Measurements from ENCODE around the gene ETV6.

Gene ETV6

DNA sequence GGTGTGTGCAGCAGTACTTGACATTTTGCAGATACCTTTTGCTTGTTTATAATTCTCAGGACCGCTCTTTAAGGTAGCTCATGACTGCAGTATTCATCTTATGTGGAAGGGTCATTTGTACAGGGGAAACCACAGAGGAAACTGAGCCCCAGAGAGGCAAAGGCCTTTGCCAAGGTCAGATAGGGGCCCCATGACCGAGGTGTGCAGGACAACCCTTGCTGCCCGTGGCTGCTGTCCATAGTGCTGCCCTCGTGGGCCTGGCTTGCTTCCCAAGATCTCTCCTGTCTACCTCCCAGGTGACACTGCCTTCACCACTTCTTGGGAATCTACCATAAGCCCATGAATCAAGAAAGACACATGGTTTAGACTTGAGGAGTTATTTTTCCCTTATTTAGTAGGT is 222.6 kb downstream of the ETV6 start:
- peaks cover under 1% of the 10 kb centered on the region for H3K9me3 Mint-ChIP-seq

DNA sequence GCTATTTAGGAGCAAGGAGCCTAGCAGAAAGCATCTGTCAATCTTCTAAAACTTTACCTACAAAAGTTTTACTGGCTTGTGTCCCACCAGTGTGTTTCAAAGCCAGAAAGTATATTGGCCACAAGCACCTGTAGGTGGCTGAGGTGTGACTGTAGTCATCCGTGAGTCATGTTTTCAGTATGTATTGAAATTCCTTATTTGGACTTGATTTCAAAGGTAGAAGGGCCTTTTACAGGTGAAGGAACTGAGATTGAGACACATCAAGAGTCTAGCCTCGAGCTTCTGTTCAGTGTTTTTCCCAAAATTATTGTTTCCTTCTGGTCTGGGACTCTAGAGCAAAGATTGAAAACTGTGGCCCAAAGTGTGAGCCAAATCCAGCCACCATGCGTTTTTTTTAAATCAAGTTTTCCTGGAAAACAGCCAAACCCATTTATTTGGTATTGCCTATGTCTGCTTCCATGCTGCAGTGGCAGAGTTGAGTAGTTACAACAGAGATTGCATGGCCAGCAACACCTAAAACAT is 226.0 kb downstream of the ETV6 start:
- H3K36me3 Mint-ChIP-seq, result peaks cover 68% of the 10 kb centered on the region
- DNase-seq, result no peak
- peaks cover 32% of the 10 kb centered on the region for H3K4me1 Mint-ChIP-seq
- no peak overlapping the region for H3K27ac Mint-ChIP-seq
- H3K4me3 Mint-ChIP-seq, result no peak overlapping the region
- H3K27me3 Mint-ChIP-seq, result no peaks in the 10 kb centered on the region
- CTCF ChIA-PET, result interaction anchor here (1.0 kb wide), 1 partner anchor 19 kb away, joined by 3 read pairs; no protein-coding TSS in a partner anchor
- H3K9me3 Mint-ChIP-seq, result no peaks in the 10 kb centered on the region

More for the DNA sequence above, 222.6 kb downstream of the ETV6 start:
- H3K27ac Mint-ChIP-seq, result no peak overlapping the region
- H3K4me3 Mint-ChIP-seq, result no peak overlapping the region
- CTCF ChIA-PET, result interaction anchor here (0.6 kb wide), 1 partner anchor 84 kb away, joined by 3 read pairs; no protein-coding TSS in a partner anchor
- H3K4me1 Mint-ChIP-seq, result peaks cover 27% of the 10 kb centered on the region
- no peak for DNase-seq
- no peaks in the 10 kb centered on the region for H3K27me3 Mint-ChIP-seq
- peaks cover 68% of the 10 kb centered on the region for H3K36me3 Mint-ChIP-seq

- CTCF ChIA-PET, result interaction anchor here (1.0 kb wide), 1 partner anchor 20 kb away, joined by 3 read pairs; no protein-coding TSS in a partner anchor
- H3K9me3 Mint-ChIP-seq, result no peaks in the 10 kb centered on the region
- no peaks in the 10 kb centered on the region for H3K27me3 Mint-ChIP-seq
- peaks cover 32% of the 10 kb centered on the region for H3K4me1 Mint-ChIP-seq
- H3K27ac Mint-ChIP-seq, result peak overlapping the region; percentile 67
- H3K4me3 Mint-ChIP-seq, result no peak overlapping the region
- peaks cover 71% of the 10 kb centered on the region for H3K36me3 Mint-ChIP-seq
- no peak for DNase-seq
Measured at GRCh38 chr12:11876307-11876706, 226.8 kb downstream of the ETV6 start.

DNA sequence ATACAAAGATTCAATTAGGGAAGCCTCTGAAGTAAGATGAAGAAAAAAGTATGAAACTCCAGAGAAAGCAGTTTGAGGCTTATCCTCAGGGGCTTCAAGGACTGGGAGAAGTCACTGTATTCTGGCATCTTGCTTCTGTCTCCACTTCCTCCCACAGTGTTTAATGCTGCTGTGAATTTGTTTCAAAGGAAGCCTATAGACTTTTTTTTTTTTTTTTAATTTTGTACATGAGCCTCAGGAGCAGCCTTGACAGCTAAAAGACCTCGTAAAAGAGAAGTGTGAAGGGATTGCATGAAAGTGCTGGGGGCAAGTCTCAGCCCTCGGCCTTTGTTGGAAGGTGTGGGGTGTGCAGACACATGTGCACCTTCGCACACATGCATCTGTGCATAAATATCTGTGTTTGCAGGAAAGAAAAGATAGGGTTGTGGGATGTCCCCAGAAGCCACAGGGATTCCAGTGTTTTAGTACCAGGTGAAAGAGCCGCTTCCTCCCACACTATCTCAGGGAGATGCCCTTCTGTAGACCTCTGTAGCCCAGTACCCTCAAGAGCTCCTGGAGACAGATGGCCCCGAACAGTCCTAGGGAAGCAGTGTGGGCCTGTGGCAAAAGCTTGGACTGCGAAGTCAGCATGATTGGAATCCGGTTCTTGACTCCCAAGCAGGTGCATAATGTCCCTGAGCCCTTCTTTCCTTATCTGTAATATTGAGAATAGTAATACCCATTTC is 227.8 kb downstream of the ETV6 start:
- Mint-ChIP-seq H3K36me3 (peaks cover 63% of the 10 kb centered on the region), H3K9me3 (no peaks in the 10 kb centered on the region), H3K27ac (no peak overlapping the region), H3K4me3 (no peak overlapping the region), H3K27me3 (no peaks in the 10 kb centered on the region), H3K4me1 (peaks cover 32% of the 10 kb centered on the region)
- CTCF ChIA-PET, result interaction anchor here (0.6 to 1.4 kb wide), 2 partner anchors 132 to 195 kb away, joined by 3 read pairs; no protein-coding TSS in a partner anchor
- no peak for DNase-seq

DNA sequence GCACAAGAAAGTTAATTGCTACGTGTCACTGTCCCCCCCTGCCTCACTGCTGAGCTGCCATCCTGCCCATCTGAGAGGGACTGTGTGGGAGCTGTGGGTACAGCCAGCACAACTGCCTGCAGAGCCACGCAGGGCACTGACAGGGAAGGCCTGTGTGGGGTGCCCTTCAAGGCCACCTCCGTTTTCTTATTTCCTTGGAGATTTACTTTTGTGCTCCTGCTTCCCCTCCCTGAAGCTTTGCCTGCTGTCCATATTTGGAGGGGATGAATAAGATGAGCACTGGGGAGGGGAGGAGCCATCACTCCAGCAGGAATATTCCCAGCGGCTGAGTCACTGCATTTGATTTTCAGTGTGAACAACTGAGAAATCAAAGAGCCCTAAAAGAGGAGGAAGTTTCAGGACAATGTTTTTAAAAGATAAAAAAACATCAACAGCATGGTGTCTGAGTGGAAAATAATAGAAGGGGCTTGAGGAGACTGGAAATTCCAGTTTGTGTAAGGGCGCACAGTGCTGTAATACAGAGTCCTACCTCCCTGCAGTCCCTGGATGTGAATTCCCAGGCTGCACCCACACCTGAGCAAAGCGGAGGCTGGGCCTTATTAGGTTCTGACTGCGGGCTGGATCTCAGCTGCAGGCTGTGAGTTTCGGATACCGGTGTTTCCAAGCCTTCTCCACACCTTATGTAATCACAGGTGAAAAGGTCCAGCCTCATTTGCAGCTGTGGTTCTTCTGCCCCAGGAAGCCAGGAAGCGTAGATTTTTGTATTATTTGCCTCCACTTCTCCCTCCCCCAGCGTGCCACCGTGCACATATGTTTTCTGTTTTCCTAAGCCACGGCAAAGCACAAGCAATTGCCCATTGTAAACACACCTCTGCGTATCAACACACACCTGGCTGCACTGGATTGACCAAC is 228.7 kb downstream of the ETV6 start:
- no peaks in the 10 kb centered on the region for H3K27me3 Mint-ChIP-seq
- CTCF ChIA-PET, result interaction anchor here (1.4 kb wide), 1 partner anchor 131 kb away, joined by 3 read pairs; no protein-coding TSS in a partner anchor
- H3K27ac Mint-ChIP-seq, result no peak overlapping the region
- H3K36me3 Mint-ChIP-seq, result peaks cover 66% of the 10 kb centered on the region
- H3K4me3 Mint-ChIP-seq, result no peak overlapping the region
- no peak for DNase-seq
- peaks cover 32% of the 10 kb centered on the region for H3K4me1 Mint-ChIP-seq
- no peaks in the 10 kb centered on the region for H3K9me3 Mint-ChIP-seq

- no peak overlapping the region for H3K4me3 Mint-ChIP-seq
- H3K27ac Mint-ChIP-seq, result no peak overlapping the region
- H3K9me3 Mint-ChIP-seq, result no peaks in the 10 kb centered on the region
- H3K4me1 Mint-ChIP-seq, result peaks cover 31% of the 10 kb centered on the region
- DNase-seq, result no peak
- CTCF ChIA-PET, result no interaction called here
- peaks cover 65% of the 10 kb centered on the region for H3K36me3 Mint-ChIP-seq
- no peaks in the 10 kb centered on the region for H3K27me3 Mint-ChIP-seq
Measured at GRCh38 chr12:11879306-11879705, 229.8 kb downstream of the ETV6 start.

DNA sequence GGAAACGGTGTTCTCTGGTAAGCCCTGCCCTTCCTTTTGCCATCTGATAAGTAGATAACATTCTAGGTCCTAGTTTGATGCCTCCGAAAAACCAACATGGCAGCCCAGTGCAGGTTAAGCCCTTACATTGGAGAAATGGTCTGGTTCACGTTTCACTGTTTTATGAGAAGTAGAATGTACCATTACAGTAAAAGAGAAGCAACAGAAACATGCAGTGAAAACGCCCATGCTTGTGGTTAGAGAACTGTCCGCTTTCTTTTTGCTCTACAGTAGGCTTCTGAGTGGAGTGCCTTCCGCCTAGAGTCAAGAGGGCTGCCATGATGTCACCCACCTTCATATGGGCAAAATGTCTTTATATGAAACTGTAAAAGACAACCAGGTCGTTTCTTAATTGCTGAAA is 230.9 kb downstream of the ETV6 start:
- Mint-ChIP-seq H3K4me3 (no peak overlapping the region), H3K27ac (no peak overlapping the region), H3K36me3 (peaks cover 70% of the 10 kb centered on the region)

DNA sequence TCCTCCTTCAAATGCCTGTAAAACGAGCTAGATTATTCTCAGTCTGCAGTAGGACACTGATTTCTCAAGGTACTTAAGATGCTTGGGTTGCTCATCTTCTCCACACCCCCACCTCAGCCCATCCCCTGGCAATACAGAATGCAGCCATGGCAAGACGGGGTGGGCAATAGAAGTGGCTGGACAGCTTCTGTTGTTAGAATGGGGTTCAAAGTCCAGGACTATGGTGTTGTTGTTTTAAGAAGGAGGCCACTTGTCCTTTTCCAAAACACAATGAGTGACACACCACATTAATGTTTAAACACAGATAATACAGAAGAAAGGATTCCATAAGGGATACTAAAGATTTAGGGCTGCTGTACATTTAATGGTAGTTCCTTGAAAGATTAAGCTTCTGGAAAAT is 232.4 kb downstream of the ETV6 start:
- peak overlapping the region; percentile 45 for H3K27ac Mint-ChIP-seq
- CTCF ChIA-PET, result interaction anchor here (0.8 kb wide), 1 partner anchor 151 kb away, joined by 3 read pairs; no protein-coding TSS in a partner anchor
- H3K9me3 Mint-ChIP-seq, result no peaks in the 10 kb centered on the region
- H3K4me1 Mint-ChIP-seq, result peaks cover 11% of the 10 kb centered on the region
- no peak overlapping the region for H3K4me3 Mint-ChIP-seq
- peaks cover 72% of the 10 kb centered on the region for H3K36me3 Mint-ChIP-seq
- H3K27me3 Mint-ChIP-seq, result no peaks in the 10 kb centered on the region
- no peak for DNase-seq

More for the DNA sequence above, 230.9 kb downstream of the ETV6 start:
- Mint-ChIP-seq H3K4me1 (peaks cover 26% of the 10 kb centered on the region), H3K27me3 (no peaks in the 10 kb centered on the region), H3K9me3 (no peaks in the 10 kb centered on the region)
- no peak for DNase-seq
- CTCF ChIA-PET, result no interaction called here

DNA sequence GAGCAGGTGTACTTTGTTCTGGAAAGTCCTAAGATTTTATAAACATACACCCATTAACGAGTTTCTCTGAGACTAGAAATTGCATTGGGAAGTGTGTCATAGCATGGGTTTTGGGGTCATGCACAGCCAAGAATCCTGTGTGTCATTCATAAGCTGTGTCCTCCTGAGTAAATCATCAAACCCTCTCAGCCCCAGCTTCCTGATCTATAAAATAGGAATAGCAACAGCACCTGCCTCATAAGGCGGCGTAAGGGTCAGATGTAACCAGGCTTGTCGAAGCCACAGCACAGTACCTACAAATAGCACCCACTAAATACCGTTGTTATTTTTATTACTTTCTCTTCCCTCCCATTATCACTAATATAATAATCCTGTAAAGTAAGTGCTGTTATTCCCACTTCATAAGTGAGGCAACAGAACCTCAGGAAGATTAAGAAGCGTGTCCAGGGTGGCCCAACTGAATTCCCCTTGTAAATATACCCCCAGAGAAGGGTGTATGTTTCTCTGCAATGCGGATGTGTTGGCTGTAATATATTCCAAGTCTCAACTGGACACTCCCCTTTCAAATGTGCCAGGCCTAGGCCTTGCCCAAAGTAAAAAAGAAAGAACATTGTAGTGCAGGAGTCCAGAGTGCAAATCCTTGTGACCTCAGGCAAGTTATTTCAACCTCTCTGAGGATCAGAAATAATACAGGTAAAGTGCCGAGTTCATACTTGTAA is 233.0 kb downstream of the ETV6 start:
- peaks cover 75% of the 10 kb centered on the region for H3K36me3 Mint-ChIP-seq
- H3K27me3 Mint-ChIP-seq, result no peaks in the 10 kb centered on the region
- no peak for DNase-seq
- no peak overlapping the region for H3K27ac Mint-ChIP-seq
- H3K4me3 Mint-ChIP-seq, result no peak overlapping the region
- CTCF ChIA-PET, result interaction anchor here (0.8 kb wide), 1 partner anchor 150 kb away, joined by 3 read pairs; no protein-coding TSS in a partner anchor
- no peaks in the 10 kb centered on the region for H3K9me3 Mint-ChIP-seq
- peaks cover 6% of the 10 kb centered on the region for H3K4me1 Mint-ChIP-seq

- Mint-ChIP-seq H3K27ac (no peak overlapping the region), H3K36me3 (peaks cover 83% of the 10 kb centered on the region), H3K4me1 (peaks cover 6% of the 10 kb centered on the region), H3K9me3 (no peaks in the 10 kb centered on the region), H3K27me3 (no peaks in the 10 kb centered on the region), H3K4me3 (no peak overlapping the region)
- CTCF ChIA-PET, result no interaction called here
- no peak for DNase-seq
Measured at GRCh38 chr12:11884116-11884515, 234.6 kb downstream of the ETV6 start.

- peaks cover 12% of the 10 kb centered on the region for H3K4me1 Mint-ChIP-seq
- peaks cover 83% of the 10 kb centered on the region for H3K36me3 Mint-ChIP-seq
- H3K27me3 Mint-ChIP-seq, result no peaks in the 10 kb centered on the region
- CTCF ChIA-PET, result no interaction called here
- no peak overlapping the region for H3K27ac Mint-ChIP-seq
- no peak overlapping the region for H3K4me3 Mint-ChIP-seq
- H3K9me3 Mint-ChIP-seq, result peaks cover 3% of the 10 kb centered on the region
- no peak for DNase-seq
Measured at GRCh38 chr12:11884706-11885105, 235.2 kb downstream of the ETV6 start.

GRCh38 chr12:11885261-11886038 is 236.0 kb downstream of the ETV6 start:
- Mint-ChIP-seq H3K27me3 (no peaks in the 10 kb centered on the region), H3K9me3 (peaks cover 3% of the 10 kb centered on the region), H3K27ac (no peak overlapping the region), H3K4me3 (no peak overlapping the region), H3K36me3 (peaks cover 84% of the 10 kb centered on the region), H3K4me1 (peaks cover 16% of the 10 kb centered on the region)
- DNase-seq, result no peak
- CTCF ChIA-PET, result no interaction called here

DNA sequence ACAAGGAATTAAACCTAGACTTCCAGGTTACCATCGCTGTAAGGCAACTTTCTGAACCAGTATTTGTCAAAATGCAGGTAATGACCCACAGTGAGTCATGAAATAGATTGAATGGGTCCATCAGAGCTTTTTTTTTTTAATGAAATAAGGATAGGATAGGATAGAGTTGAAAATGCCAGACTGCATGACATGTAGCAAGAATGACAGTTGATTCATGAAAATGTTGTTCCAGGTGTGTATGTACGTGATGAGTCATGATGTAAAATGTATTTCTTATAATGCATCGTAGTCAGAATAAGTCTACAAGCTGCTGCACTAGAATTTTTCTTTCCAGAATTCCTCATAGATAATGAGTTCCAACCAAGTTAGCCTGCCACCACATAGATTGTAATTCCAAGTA is 236.9 kb downstream of the ETV6 start:
- Mint-ChIP-seq H3K36me3 (peaks cover 83% of the 10 kb centered on the region), H3K27me3 (no peaks in the 10 kb centered on the region), H3K9me3 (peaks cover 3% of the 10 kb centered on the region), H3K27ac (no peak overlapping the region), H3K4me1 (peaks cover 16% of the 10 kb centered on the region), H3K4me3 (no peak overlapping the region)
- DNase-seq, result no peak
- CTCF ChIA-PET, result no interaction called here
